ENCODE data around the gene SLC16A10.
"Not testable (repeated sequence)": the region's sequence is repeated elsewhere in the genome, so short reads cannot be mapped to it uniquely, and the experiment has no call there.

The SLC16A10 gene

GRCh38 chr6:111201244-111201554 lies 113.9 kb downstream of the SLC16A10 start:
- TF ChIP-seq CTCF (IDR thresholded peaks at IDR 0.05; ENCODE audit: low read depth, low read length): no peak
- no peak overlapping the region for H3K4me3 ChIP-seq (ENCODE audit: low read depth, low read length)

- H3K4me3 ChIP-seq (ENCODE audit: low read depth, low read length): no peak overlapping the region
- no peak for TF ChIP-seq CTCF (IDR thresholded peaks at IDR 0.05; ENCODE audit: low read depth, low read length)
Observed at GRCh38 chr6:111201764-111202163, 114.5 kb downstream of the SLC16A10 start.

- not testable (repeated sequence) for H3K4me3 ChIP-seq (ENCODE audit: low read depth, low read length)
Observed at GRCh38 chr6:111203539-111203938, 116.2 kb downstream of the SLC16A10 start.

- TF ChIP-seq CTCF (IDR thresholded peaks at IDR 0.05; ENCODE audit: low read depth, low read length): no peak
- H3K4me3 ChIP-seq (ENCODE audit: low read depth, low read length): no peak overlapping the region
Observed at GRCh38 chr6:111204305-111204704, 117.0 kb downstream of the SLC16A10 start.

- no peak for TF ChIP-seq CTCF (IDR thresholded peaks at IDR 0.05; ENCODE audit: low read depth, low read length)
- H3K4me3 ChIP-seq (ENCODE audit: low read depth, low read length): no peak overlapping the region
Observed at GRCh38 chr6:111204881-111205280, 117.6 kb downstream of the SLC16A10 start.

GRCh38 chr6:111205502-111205901 lies 118.2 kb downstream of the SLC16A10 start:
- no peak for TF ChIP-seq CTCF (IDR thresholded peaks at IDR 0.05; ENCODE audit: low read depth, low read length)
- H3K4me3 ChIP-seq (ENCODE audit: low read depth, low read length): no peak overlapping the region

GRCh38 chr6:111207141-111207858 lies 120.0 kb downstream of the SLC16A10 start:
- TF ChIP-seq CTCF (IDR thresholded peaks at IDR 0.05; ENCODE audit: low read depth, low read length): no peak
- no peak overlapping the region for H3K4me3 ChIP-seq (ENCODE audit: low read depth, low read length)

- TF ChIP-seq CTCF (IDR thresholded peaks at IDR 0.05; ENCODE audit: low read depth, low read length): no peak
- H3K4me3 ChIP-seq (ENCODE audit: low read depth, low read length): no peak overlapping the region
Observed at GRCh38 chr6:111208933-111209332, 121.6 kb downstream of the SLC16A10 start.
